ENCODE results near the gene MTA3.

Gene MTA3

DNA sequence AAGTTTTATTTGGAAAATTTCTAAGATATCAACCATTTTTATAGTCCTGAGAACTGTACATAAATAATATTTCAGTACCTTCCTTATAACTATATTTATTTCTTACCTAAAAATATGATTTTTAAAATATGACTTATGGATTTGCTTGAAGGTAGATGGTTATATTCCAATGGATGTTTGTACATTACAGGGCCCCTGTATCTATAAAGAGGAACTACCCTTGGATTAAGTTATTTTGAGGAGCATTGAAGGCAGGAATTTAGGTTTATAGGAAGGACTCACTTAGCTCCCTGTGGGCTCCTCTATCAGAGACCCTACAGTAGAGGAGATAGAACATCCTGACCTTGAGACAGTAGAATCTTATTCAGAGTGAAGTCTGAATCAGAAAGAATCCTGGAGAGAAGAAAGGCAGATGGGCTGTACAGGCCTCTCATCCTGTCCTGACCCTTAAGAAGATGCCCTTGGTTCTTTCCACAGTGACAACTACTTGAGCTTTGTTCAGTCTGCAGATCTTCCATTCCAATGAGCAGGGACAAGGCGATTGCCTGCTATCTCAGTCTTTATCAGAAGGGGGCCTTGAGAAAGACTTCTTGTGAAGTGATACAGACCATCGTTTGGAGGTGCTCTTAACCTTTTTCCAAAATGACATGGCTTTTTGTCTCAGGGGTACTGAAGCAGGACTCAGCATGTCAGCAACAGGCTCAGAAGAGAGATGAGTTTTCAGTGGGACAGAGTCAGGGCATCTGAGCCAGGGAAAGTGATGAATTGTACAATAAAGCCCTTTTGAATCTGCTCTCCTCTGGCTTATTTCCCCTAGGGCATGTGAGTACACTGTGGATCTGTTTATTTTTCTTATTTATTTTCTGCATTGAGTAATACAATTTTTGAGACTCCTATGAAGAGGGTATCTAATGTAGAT, 174.6 kb downstream of the MTA3 start:
- H2BK15ac ChIP-seq (replicated peaks; ENCODE audit: low read depth), result no peak overlapping the region
- H2BK5ac ChIP-seq (ENCODE audit: low read length), result no peak overlapping the region
- no peaks in the 10 kb centered on the region for H3K79me2 ChIP-seq (ENCODE audit: control insufficient read depth, insufficient read depth, low read length)
- no peak overlapping the region for H3K4ac ChIP-seq (ENCODE audit: low read depth, low read length)
- DNase-seq, result peak; percentile 35
- H3K23ac ChIP-seq (ENCODE audit: low read length), result no peak overlapping the region
- H3K56ac ChIP-seq (ENCODE audit: low read length), result no peak overlapping the region
- H2AK5ac ChIP-seq (ENCODE audit: low read length), result no peak overlapping the region
- H3K27me3 ChIP-seq (ENCODE audit: insufficient read depth, low read length, poor library complexity), result no peaks in the 10 kb centered on the region
- H4K5ac ChIP-seq (ENCODE audit: low read length), result no peak overlapping the region
- H3K79me1 ChIP-seq (ENCODE audit: low read length), result no peaks in the 10 kb centered on the region
- no peaks in the 10 kb centered on the region for H3K4me1 ChIP-seq (ENCODE audit: control insufficient read depth, low read depth, low read length)
- no peak overlapping the region for H3K4me2 ChIP-seq (ENCODE audit: low read length)
- H3K18ac ChIP-seq (ENCODE audit: low read length), result no peak overlapping the region
- no peak overlapping the region for H4K8ac ChIP-seq (ENCODE audit: low read depth, low read length)
- H2BK120ac ChIP-seq (ENCODE audit: low read depth, low read length), result no peak overlapping the region
- WGBS (ENCODE audit: extremely low coverage, insufficient coverage, low lambda C conversion rate), result no CpG with 5 or more reads among the region's 2 CpGs
- no peak overlapping the region for H3K27ac ChIP-seq (ENCODE audit: low read depth, low read length)
- H3K9ac ChIP-seq (ENCODE audit: low read length), result no peak overlapping the region
- H3K36me3 ChIP-seq (ENCODE audit: control insufficient read depth, insufficient read depth, low read length), result no peaks in the 10 kb centered on the region
- no peak overlapping the region for H3K4me3 ChIP-seq (ENCODE audit: low read length)

- no peaks in the 10 kb centered on the region for H3K79me2 ChIP-seq (ENCODE audit: control insufficient read depth, insufficient read depth, low read length)
- no peak overlapping the region for H2BK5ac ChIP-seq (ENCODE audit: low read length)
- no peaks in the 10 kb centered on the region for H3K27me3 ChIP-seq (ENCODE audit: insufficient read depth, low read length, poor library complexity)
- no peak overlapping the region for H4K8ac ChIP-seq (ENCODE audit: low read depth, low read length)
- no peak overlapping the region for H3K4me2 ChIP-seq (ENCODE audit: low read length)
- H3K4me1 ChIP-seq (ENCODE audit: control insufficient read depth, low read depth, low read length), result no peaks in the 10 kb centered on the region
- no peak overlapping the region for H2AK5ac ChIP-seq (ENCODE audit: low read length)
- WGBS (ENCODE audit: extremely low coverage, insufficient coverage, low lambda C conversion rate), result no CpG with 5 or more reads among the region's 1 CpG
- H4K5ac ChIP-seq (ENCODE audit: low read length), result no peak overlapping the region
- no peak overlapping the region for H3K27ac ChIP-seq (ENCODE audit: low read depth, low read length)
- no peaks in the 10 kb centered on the region for H3K79me1 ChIP-seq (ENCODE audit: low read length)
- no peak overlapping the region for H3K56ac ChIP-seq (ENCODE audit: low read length)
- H3K9ac ChIP-seq (ENCODE audit: low read length), result no peak overlapping the region
- no peak overlapping the region for H3K18ac ChIP-seq (ENCODE audit: low read length)
- H3K23ac ChIP-seq (ENCODE audit: low read length), result no peak overlapping the region
- H3K4ac ChIP-seq (ENCODE audit: low read depth, low read length), result no peak overlapping the region
- no peak for DNase-seq
- no peaks in the 10 kb centered on the region for H3K36me3 ChIP-seq (ENCODE audit: control insufficient read depth, insufficient read depth, low read length)
- no peak overlapping the region for H2BK15ac ChIP-seq (replicated peaks; ENCODE audit: low read depth)
- H3K4me3 ChIP-seq (ENCODE audit: low read length), result no peak overlapping the region
- H2BK120ac ChIP-seq (ENCODE audit: low read depth, low read length), result no peak overlapping the region
Measured at GRCh38 chr2:42743659-42743990, 175.2 kb downstream of the MTA3 start.

- no peak overlapping the region for H3K4me3 ChIP-seq (ENCODE audit: low read length)
- H3K4me2 ChIP-seq (ENCODE audit: low read length), result no peak overlapping the region
- no peaks in the 10 kb centered on the region for H3K79me2 ChIP-seq (ENCODE audit: control insufficient read depth, insufficient read depth, low read length)
- H2BK120ac ChIP-seq (ENCODE audit: low read depth, low read length), result no peak overlapping the region
- no peaks in the 10 kb centered on the region for H3K4me1 ChIP-seq (ENCODE audit: control insufficient read depth, low read depth, low read length)
- no peak for DNase-seq
- no peak overlapping the region for H3K4ac ChIP-seq (ENCODE audit: low read depth, low read length)
- no peak overlapping the region for H3K27ac ChIP-seq (ENCODE audit: low read depth, low read length)
- H3K56ac ChIP-seq (ENCODE audit: low read length), result no peak overlapping the region
- no CpG with 5 or more reads among the region's 3 CpGs for WGBS (ENCODE audit: extremely low coverage, insufficient coverage, low lambda C conversion rate)
- H2BK5ac ChIP-seq (ENCODE audit: low read length), result no peak overlapping the region
- no peak overlapping the region for H4K8ac ChIP-seq (ENCODE audit: low read depth, low read length)
- H3K27me3 ChIP-seq (ENCODE audit: insufficient read depth, low read length, poor library complexity), result no peaks in the 10 kb centered on the region
- H2AK5ac ChIP-seq (ENCODE audit: low read length), result no peak overlapping the region
- H2BK15ac ChIP-seq (replicated peaks; ENCODE audit: low read depth), result no peak overlapping the region
- H3K9ac ChIP-seq (ENCODE audit: low read length), result no peak overlapping the region
- H4K5ac ChIP-seq (ENCODE audit: low read length), result no peak overlapping the region
- H3K79me1 ChIP-seq (ENCODE audit: low read length), result no peaks in the 10 kb centered on the region
- no peak overlapping the region for H3K23ac ChIP-seq (ENCODE audit: low read length)
- H3K36me3 ChIP-seq (ENCODE audit: control insufficient read depth, insufficient read depth, low read length), result no peaks in the 10 kb centered on the region
- H3K18ac ChIP-seq (ENCODE audit: low read length), result no peak overlapping the region
Measured at GRCh38 chr2:42744545-42745082, 176.2 kb downstream of the MTA3 start.

- no peak overlapping the region for H2BK15ac ChIP-seq (replicated peaks; ENCODE audit: low read depth)
- H2BK5ac ChIP-seq (ENCODE audit: low read length), result no peak overlapping the region
- H3K79me1 ChIP-seq (ENCODE audit: low read length), result no peaks in the 10 kb centered on the region
- H3K4me1 ChIP-seq (ENCODE audit: control insufficient read depth, low read depth, low read length), result no peaks in the 10 kb centered on the region
- no peak overlapping the region for H2BK120ac ChIP-seq (ENCODE audit: low read depth, low read length)
- H3K27me3 ChIP-seq (ENCODE audit: insufficient read depth, low read length, poor library complexity), result no peaks in the 10 kb centered on the region
- H3K4me2 ChIP-seq (ENCODE audit: low read length), result no peak overlapping the region
- no peaks in the 10 kb centered on the region for H3K79me2 ChIP-seq (ENCODE audit: control insufficient read depth, insufficient read depth, low read length)
- H2AK5ac ChIP-seq (ENCODE audit: low read length), result no peak overlapping the region
- H4K8ac ChIP-seq (ENCODE audit: low read depth, low read length), result no peak overlapping the region
- H3K56ac ChIP-seq (ENCODE audit: low read length), result no peak overlapping the region
- H4K5ac ChIP-seq (ENCODE audit: low read length), result no peak overlapping the region
- DNase-seq, result no peak
- no peaks in the 10 kb centered on the region for H3K36me3 ChIP-seq (ENCODE audit: control insufficient read depth, insufficient read depth, low read length)
- H3K27ac ChIP-seq (ENCODE audit: low read depth, low read length), result no peak overlapping the region
- no peak overlapping the region for H3K9ac ChIP-seq (ENCODE audit: low read length)
- H3K4me3 ChIP-seq (ENCODE audit: low read length), result no peak overlapping the region
- WGBS (ENCODE audit: extremely low coverage, insufficient coverage, low lambda C conversion rate), result no CpG with 5 or more reads among the region's 3 CpGs
- H3K23ac ChIP-seq (ENCODE audit: low read length), result no peak overlapping the region
- no peak overlapping the region for H3K4ac ChIP-seq (ENCODE audit: low read depth, low read length)
- H3K18ac ChIP-seq (ENCODE audit: low read length), result no peak overlapping the region
Measured at GRCh38 chr2:42747422-42747821, 179.0 kb downstream of the MTA3 start.

GRCh38 chr2:42748840-42749239, 180.4 kb downstream of the MTA3 start:
- no peak overlapping the region for H2AK5ac ChIP-seq (ENCODE audit: low read length)
- no peak overlapping the region for H2BK5ac ChIP-seq (ENCODE audit: low read length)
- H3K18ac ChIP-seq (ENCODE audit: low read length), result no peak overlapping the region
- no peak overlapping the region for H3K23ac ChIP-seq (ENCODE audit: low read length)
- no peak overlapping the region for H3K4ac ChIP-seq (ENCODE audit: low read depth, low read length)
- no peak overlapping the region for H3K4me2 ChIP-seq (ENCODE audit: low read length)
- WGBS (ENCODE audit: extremely low coverage, insufficient coverage, low lambda C conversion rate), result no CpG with 5 or more reads among the region's 4 CpGs
- no peak overlapping the region for H3K9ac ChIP-seq (ENCODE audit: low read length)
- H4K5ac ChIP-seq (ENCODE audit: low read length), result no peak overlapping the region
- H3K27ac ChIP-seq (ENCODE audit: low read depth, low read length), result no peak overlapping the region
- no peak for DNase-seq
- H3K36me3 ChIP-seq (ENCODE audit: control insufficient read depth, insufficient read depth, low read length), result no peaks in the 10 kb centered on the region
- H2BK15ac ChIP-seq (replicated peaks; ENCODE audit: low read depth), result no peak overlapping the region
- H3K56ac ChIP-seq (ENCODE audit: low read length), result no peak overlapping the region
- H3K4me3 ChIP-seq (ENCODE audit: low read length), result no peak overlapping the region
- no peaks in the 10 kb centered on the region for H3K27me3 ChIP-seq (ENCODE audit: insufficient read depth, low read length, poor library complexity)
- no peaks in the 10 kb centered on the region for H3K79me1 ChIP-seq (ENCODE audit: low read length)
- no peaks in the 10 kb centered on the region for H3K4me1 ChIP-seq (ENCODE audit: control insufficient read depth, low read depth, low read length)
- H3K79me2 ChIP-seq (ENCODE audit: control insufficient read depth, insufficient read depth, low read length), result no peaks in the 10 kb centered on the region
- H2BK120ac ChIP-seq (ENCODE audit: low read depth, low read length), result no peak overlapping the region
- H4K8ac ChIP-seq (ENCODE audit: low read depth, low read length), result no peak overlapping the region

Measured in mesendoderm (in vitro differentiated cells).